Epidermal melanocyte (primary cell): Measurements from ENCODE around the gene ANGPTL5.
"Not testable (repeated sequence)": the region's sequence is repeated elsewhere in the genome, so short reads cannot be mapped to it uniquely, and the experiment has no call there.

Experiments used
- DNase-seq: peaks from one replicate; pipeline ENCODE4 v3.0.0; 2011; ENCODE audit warnings: low spot score; ENCODE audit not compliant: insufficient read length

Gene ANGPTL5

GRCh38 chr11:101889767-101890166 lies 26.6 kb downstream of the ANGPTL5 start:
- DNase-seq, result no peak

GRCh38 chr11:101885631-101886030 lies 30.7 kb downstream of the ANGPTL5 start:
- DNase-seq, result no peak

- DNase-seq, result no peak
These were observed 34.7 kb downstream of the ANGPTL5 start for GRCh38 chr11:101881586-101881985.

- DNase-seq, result no peak
These were observed 36.1 kb downstream of the ANGPTL5 start for GRCh38 chr11:101880222-101880621.

GRCh38 chr11:101872171-101872882 lies 44.0 kb downstream of the ANGPTL5 start:
- no peak for DNase-seq

- DNase-seq, result no peak
These were observed 45.8 kb downstream of the ANGPTL5 start for GRCh38 chr11:101870510-101870909.

- DNase-seq, result no peak
These were observed 48.4 kb downstream of the ANGPTL5 start for GRCh38 chr11:101867951-101868350.

GRCh38 chr11:101866619-101867491 lies 49.5 kb downstream of the ANGPTL5 start:
- no peak for DNase-seq

GRCh38 chr11:101864098-101864497 lies 52.2 kb downstream of the ANGPTL5 start:
- DNase-seq, result no peak

GRCh38 chr11:101863361-101863760 lies 53.0 kb downstream of the ANGPTL5 start:
- no peak for DNase-seq

GRCh38 chr11:101862391-101863233 lies 53.7 kb downstream of the ANGPTL5 start:
- DNase-seq, result peak; percentile 37

- peak; percentile 63 for DNase-seq
These were observed 55.5 kb downstream of the ANGPTL5 start for GRCh38 chr11:101860696-101861427.

GRCh38 chr11:101852260-101852659 lies 64.1 kb downstream of the ANGPTL5 start:
- DNase-seq, result not testable (repeated sequence)

- DNase-seq, result no peak
These were observed 68.1 kb downstream of the ANGPTL5 start for GRCh38 chr11:101848262-101848661.

GRCh38 chr11:101844608-101845007 lies 71.7 kb downstream of the ANGPTL5 start:
- DNase-seq, result no peak

GRCh38 chr11:101840704-101841103 lies 75.6 kb downstream of the ANGPTL5 start:
- no peak for DNase-seq
